ENCODE results near the gene POLR1E.

The POLR1E gene

GRCh38 chr9:37523916-37524315, 38.2 kb downstream of the POLR1E start:
- TF ChIP-seq CTCF (IDR thresholded peaks at IDR 0.05; ENCODE audit: low read depth, low read length, poor library complexity, severe bottlenecking) (no peak), EZH2phosphoT487 (IDR thresholded peaks at IDR 0.05; ENCODE audit: borderline replicate concordance, low read length) (no peak)
- no peaks in the 10 kb centered on the region for H3F3A ChIP-seq (ENCODE audit: control insufficient read depth, insufficient read depth)
- H3K36me3 ChIP-seq (ENCODE audit: control insufficient read depth, low read length): peaks cover 18% of the 10 kb centered on the region; the same call in 1 of the 2 replicates
- no peaks in the 10 kb centered on the region for H3K9me2 ChIP-seq (replicated peaks; ENCODE audit: control insufficient read depth, low read length)
- H3K4me2 ChIP-seq (ENCODE audit: low read length): no peak overlapping the region
- H3K9me3 ChIP-seq (ENCODE audit: control insufficient read depth, insufficient read depth, low read length): no peaks in the 10 kb centered on the region
- no peak overlapping the region for H3K4me3 ChIP-seq (ENCODE audit: low read length)
- H3K79me2 ChIP-seq (ENCODE audit: control insufficient read depth, low read length): no peaks in the 10 kb centered on the region
- no peaks in the 10 kb centered on the region for H3K4me1 ChIP-seq (ENCODE audit: control insufficient read depth, low read length)
- no peak overlapping the region for H3K27ac ChIP-seq (ENCODE audit: low read depth, low read length)
- H4K20me1 ChIP-seq (ENCODE audit: control insufficient read depth, insufficient read depth, low read depth, low read length): no peaks in the 10 kb centered on the region
- no peaks in the 10 kb centered on the region for H3K27me3 ChIP-seq (ENCODE audit: control insufficient read depth, low read length)

- H3K27me3 ChIP-seq (ENCODE audit: control insufficient read depth, low read length): no peaks in the 10 kb centered on the region
- H3K27ac ChIP-seq (ENCODE audit: low read depth, low read length): no peak overlapping the region
- no peaks in the 10 kb centered on the region for H3K79me2 ChIP-seq (ENCODE audit: control insufficient read depth, low read length)
- peaks cover 15% of the 10 kb centered on the region; the same call in 1 of the 2 replicates for H3K36me3 ChIP-seq (ENCODE audit: control insufficient read depth, low read length)
- 0 out of 2 replicates have a peak, but pooled peaks cover 3% of the 10 kb centered on the region for H3K4me1 ChIP-seq (ENCODE audit: control insufficient read depth, low read length)
- H3K9me3 ChIP-seq (ENCODE audit: control insufficient read depth, insufficient read depth, low read length): no peaks in the 10 kb centered on the region
- H3K4me2 ChIP-seq (ENCODE audit: low read length): no peak overlapping the region
- no peaks in the 10 kb centered on the region for H3K9me2 ChIP-seq (replicated peaks; ENCODE audit: control insufficient read depth, low read length)
- no peak overlapping the region for H3K4me3 ChIP-seq (ENCODE audit: low read length)
- TF ChIP-seq CTCF (IDR thresholded peaks at IDR 0.05; ENCODE audit: low read depth, low read length, poor library complexity, severe bottlenecking) (no peak), EZH2phosphoT487 (IDR thresholded peaks at IDR 0.05; ENCODE audit: borderline replicate concordance, low read length) (no peak)
- no peaks in the 10 kb centered on the region for H4K20me1 ChIP-seq (ENCODE audit: control insufficient read depth, insufficient read depth, low read depth, low read length)
- H3F3A ChIP-seq (ENCODE audit: control insufficient read depth, insufficient read depth): no peaks in the 10 kb centered on the region
Measured at GRCh38 chr9:37528652-37529471, 43.1 kb downstream of the POLR1E start.

GRCh38 chr9:37531699-37532098, 46.0 kb downstream of the POLR1E start:
- no peaks in the 10 kb centered on the region for H3K9me2 ChIP-seq (replicated peaks; ENCODE audit: control insufficient read depth, low read length)
- no peaks in the 10 kb centered on the region for H3K27me3 ChIP-seq (ENCODE audit: control insufficient read depth, low read length)
- H3K9me3 ChIP-seq (ENCODE audit: control insufficient read depth, insufficient read depth, low read length): no peaks in the 10 kb centered on the region
- H3K4me3 ChIP-seq (ENCODE audit: low read length): no peak overlapping the region
- peaks cover 18% of the 10 kb centered on the region; the same call in 1 of the 2 replicates for H3K36me3 ChIP-seq (ENCODE audit: control insufficient read depth, low read length)
- TF ChIP-seq CTCF (IDR thresholded peaks at IDR 0.05; ENCODE audit: low read depth, low read length, poor library complexity, severe bottlenecking) (no peak), EZH2phosphoT487 (IDR thresholded peaks at IDR 0.05; ENCODE audit: borderline replicate concordance, low read length) (no peak)
- no peak overlapping the region for H3K4me2 ChIP-seq (ENCODE audit: low read length)
- H3K79me2 ChIP-seq (ENCODE audit: control insufficient read depth, low read length): no peaks in the 10 kb centered on the region
- 0 out of 2 replicates have a peak, but pooled peaks cover 3% of the 10 kb centered on the region for H3K4me1 ChIP-seq (ENCODE audit: control insufficient read depth, low read length)
- H4K20me1 ChIP-seq (ENCODE audit: control insufficient read depth, insufficient read depth, low read depth, low read length): no peaks in the 10 kb centered on the region
- H3F3A ChIP-seq (ENCODE audit: control insufficient read depth, insufficient read depth): no peaks in the 10 kb centered on the region
- no peak overlapping the region for H3K27ac ChIP-seq (ENCODE audit: low read depth, low read length)
